Activated CD4-positive, alpha-beta T cell treated with anti-CD3 and anti-CD28 coated beads for 36 hours (primary cell): ENCODE results near the gene VPS35. TPM values are rescaled to one million over a fixed set of nuclear protein-coding genes. Genes with fewer than 3 reads are reported as not detected.

Experiments
- ATAC-seq: fragments of 200-7000 bp; cut with Tn5 transposase; one replicate; pipeline ENCODE4 v1.10.0; 2021; ENCODE audit warnings: mild to moderate bottlenecking, moderate library complexity
- CTCF ChIA-PET: fragments of 350-600 bp; sonication (Branson Sonifier 250); formaldehyde crosslinking; loops from one replicate; lab custom pipeline; 2021; ENCODE audit warnings: antibody characterized with exemption; lab: Charles Lee
- POLR2A ChIA-PET: fragments of 350-600 bp; sonication (Branson Sonifier 250); formaldehyde crosslinking; loops from one replicate; lab custom pipeline; 2021; ENCODE audit warnings: antibody characterized with exemption, inconsistent platforms; lab: Charles Lee
- DNase-seq: peaks from one replicate; pipeline ENCODE4 v3.0.0-alpha.2; 2020
- H3K27ac Mint-ChIP-seq: one replicate; pipeline ENCODE4 v1.8.0; 2021; ENCODE audit warnings: mixed read lengths
- H3K27me3 Mint-ChIP-seq: one replicate; pipeline ENCODE4 v1.8.0; 2021; ENCODE audit warnings: mixed read lengths
- H3K36me3 Mint-ChIP-seq: one replicate; pipeline ENCODE4 v1.8.0; 2021; ENCODE audit warnings: low read depth, mixed read lengths
- H3K4me1 Mint-ChIP-seq: one replicate; pipeline ENCODE4 v1.8.0; 2021; ENCODE audit warnings: mixed read lengths
- H3K4me3 Mint-ChIP-seq: one replicate; pipeline ENCODE4 v1.8.0; 2021; ENCODE audit warnings: mild to moderate bottlenecking, moderate library complexity, mixed read lengths
- H3K9me3 Mint-ChIP-seq: one replicate; pipeline ENCODE4 v1.8.0; 2021; ENCODE audit warnings: low read depth, mixed read lengths
- intact Hi-C, 2 experiments: fragments of 100-400 bp; cut with DNase I in 1 of 2; cut with micrococcal nuclease in 1 of 2; formaldehyde crosslinking; loops; one replicate each; pipeline versions ENCODE4 v1.14.2 to v1.15.1; 2022 to 2024; cut with DNase I, micrococcal nuclease
- total RNA-seq, 2 experiments: library from RNA; stranded (reverse); gene quantifications; one replicate each; pipeline ENCODE4 v1.2.3, GENCODE V29; 2021

VPS35 gene
- total RNA-seq, 2 experiments from 2014 or later, result 60.0 to 98.4 TPM

DNA sequence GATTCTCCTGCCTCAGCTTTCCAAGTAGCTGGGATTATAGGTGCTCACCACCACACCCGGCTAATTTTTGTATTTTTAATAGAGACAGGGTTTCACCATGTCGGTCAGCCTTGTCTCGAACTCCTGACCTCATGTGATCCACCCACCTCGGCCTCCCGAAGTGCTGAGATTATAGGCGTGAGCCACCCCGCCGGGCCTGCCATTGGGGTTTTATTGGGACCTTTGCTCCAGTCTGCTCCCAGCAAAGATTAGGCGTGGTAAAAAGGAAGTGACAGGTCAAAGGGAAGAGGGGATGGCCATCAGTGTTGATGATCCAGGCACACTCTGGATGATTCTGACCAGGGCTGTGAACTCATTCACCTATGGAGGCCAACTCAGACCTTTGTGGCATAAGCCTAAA is 38.7 kb upstream of the VPS35 start:
- Mint-ChIP-seq H3K27ac (no peak overlapping the region), H3K9me3 (peaks cover 7% of the 10 kb centered on the region), H3K4me3 (no peak overlapping the region), H3K27me3 (no peaks in the 10 kb centered on the region), H3K4me1 (no peaks in the 10 kb centered on the region), H3K36me3 (no peaks in the 10 kb centered on the region)
- POLR2A ChIA-PET, result no interaction called here
- ATAC-seq (no peak), DNase-seq (no peak)
- CTCF ChIA-PET, result no interaction called here
- intact Hi-C loops, result no loop called here

DNA sequence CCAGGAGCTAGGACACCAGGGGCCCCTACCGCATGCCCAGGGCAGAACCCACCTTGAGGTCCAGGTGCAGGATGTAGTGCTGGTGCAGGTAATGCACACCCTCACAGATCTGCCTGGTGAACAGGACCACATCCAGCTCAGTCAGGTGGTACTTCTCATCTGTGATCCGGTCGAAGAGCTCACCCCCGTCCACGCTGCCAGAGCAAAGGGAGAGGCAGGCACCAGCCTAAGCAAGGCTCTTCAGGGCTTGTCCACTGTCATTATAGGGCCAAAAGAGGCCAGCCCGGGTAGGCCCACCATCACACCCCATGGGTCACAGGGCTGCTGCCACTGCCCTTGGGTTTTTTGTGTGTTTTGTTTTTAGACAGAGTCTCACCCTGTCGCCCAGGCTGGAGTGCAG is 38.2 kb upstream of the VPS35 start:
- Mint-ChIP-seq H3K4me3 (no peak overlapping the region), H3K4me1 (no peaks in the 10 kb centered on the region), H3K36me3 (no peaks in the 10 kb centered on the region), H3K27me3 (no peaks in the 10 kb centered on the region), H3K9me3 (peaks cover 7% of the 10 kb centered on the region), H3K27ac (no peak overlapping the region)
- POLR2A ChIA-PET, result no interaction called here
- CTCF ChIA-PET, result no interaction called here
- DNase-seq, result no peak
- ATAC-seq, result no peak
- intact Hi-C loops, result no loop called here

DNA sequence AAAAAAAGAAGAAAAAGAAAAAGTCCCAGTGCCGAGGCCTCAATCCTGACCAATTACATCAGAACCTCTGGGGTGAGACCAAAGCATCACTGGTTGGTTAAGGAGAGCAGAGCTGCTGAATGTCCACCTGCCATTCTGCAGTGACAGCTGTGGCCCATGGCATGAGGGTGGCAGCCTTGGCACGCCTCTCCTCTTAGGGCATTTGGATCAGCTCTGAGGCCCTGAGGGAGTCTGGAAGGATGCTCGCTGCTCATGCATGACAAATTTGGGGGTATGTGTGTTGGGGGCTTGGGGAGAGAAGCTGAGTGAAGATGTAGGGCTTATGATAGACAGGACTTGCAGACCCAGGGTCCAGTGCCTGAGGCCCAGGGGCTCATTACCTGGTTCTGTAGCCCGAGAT is 32.9 kb upstream of the VPS35 start:
- POLR2A ChIA-PET, result interaction anchor here (0.6 kb wide), 1 partner anchor 1883 kb away, joined by 6 read pairs; no protein-coding TSS in a partner anchor

DNA sequence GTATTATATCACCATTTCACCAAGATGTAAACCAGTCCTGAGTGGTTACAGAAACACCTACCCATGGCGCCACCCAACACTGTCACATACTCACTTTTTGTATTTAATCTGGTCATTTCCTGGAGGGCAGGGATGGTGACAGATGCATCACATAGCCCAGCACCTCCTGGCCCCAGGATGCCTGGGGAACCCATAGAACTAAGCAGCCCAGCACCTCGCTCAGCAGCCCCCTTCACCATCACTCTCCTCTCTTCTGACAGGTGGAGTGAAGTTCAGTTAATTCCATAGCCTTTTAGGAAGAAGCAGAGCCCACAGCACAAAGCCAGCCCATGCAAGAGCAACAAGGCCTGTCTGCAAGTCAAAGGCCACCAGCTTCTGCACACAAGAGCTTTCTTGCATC is 31.6 kb upstream of the VPS35 start:
- no peak for ATAC-seq
- Mint-ChIP-seq H3K4me3 (no peak overlapping the region), H3K9me3 (peaks cover 3% of the 10 kb centered on the region), H3K4me1 (no peaks in the 10 kb centered on the region), H3K36me3 (no peaks in the 10 kb centered on the region), H3K27me3 (no peaks in the 10 kb centered on the region), H3K27ac (no peak overlapping the region)
- CTCF ChIA-PET, result no interaction called here
- intact Hi-C loops, result no loop called here
- no peak for DNase-seq
- POLR2A ChIA-PET, result no interaction called here

More for the DNA sequence above, 32.9 kb upstream of the VPS35 start:
- DNase-seq, result no peak
- Mint-ChIP-seq H3K36me3 (no peaks in the 10 kb centered on the region), H3K27me3 (no peaks in the 10 kb centered on the region), H3K27ac (no peak overlapping the region), H3K4me3 (no peak overlapping the region), H3K9me3 (peaks cover 7% of the 10 kb centered on the region), H3K4me1 (no peaks in the 10 kb centered on the region)
- no peak for ATAC-seq
- CTCF ChIA-PET, result interaction anchor here (0.8 kb wide), 1 partner anchor 48 kb away, joined by 4 read pairs; no protein-coding TSS in a partner anchor
- intact Hi-C loops, result no loop called here

DNA sequence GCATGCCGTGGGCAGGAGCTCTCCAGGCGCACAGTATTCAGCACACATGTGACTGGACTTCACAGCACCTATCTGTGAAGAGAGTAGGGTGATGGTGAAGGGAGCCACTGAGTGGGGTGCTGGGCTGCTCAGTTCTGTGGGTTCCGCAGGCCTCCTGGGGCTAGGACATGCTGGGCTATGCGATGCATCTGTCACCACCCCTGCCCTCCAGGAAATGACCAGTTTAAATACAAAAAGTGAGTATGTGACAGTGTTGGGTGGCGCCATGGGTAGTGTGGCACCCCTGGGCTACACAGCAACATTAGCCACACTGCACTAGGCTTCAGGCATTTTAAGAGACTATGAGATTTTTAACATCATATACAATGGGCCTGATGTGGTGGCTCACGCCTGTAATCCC is 30.6 kb upstream of the VPS35 start:
- no peaks in the 10 kb centered on the region for H3K27me3 Mint-ChIP-seq
- no peak for ATAC-seq
- intact Hi-C loops, result no loop called here
- H3K4me3 Mint-ChIP-seq, result no peak overlapping the region
- no peaks in the 10 kb centered on the region for H3K36me3 Mint-ChIP-seq
- H3K9me3 Mint-ChIP-seq, result no peaks in the 10 kb centered on the region
- no peaks in the 10 kb centered on the region for H3K4me1 Mint-ChIP-seq
- no peak for DNase-seq
- ChIA-PET CTCF (no interaction called here), POLR2A (interaction anchor here (0.6 kb wide), 2 partner anchors 23 to 206 kb away, joined by 3 to 7 read pairs; no protein-coding TSS in a partner anchor)
- H3K27ac Mint-ChIP-seq, result no peak overlapping the region

DNA sequence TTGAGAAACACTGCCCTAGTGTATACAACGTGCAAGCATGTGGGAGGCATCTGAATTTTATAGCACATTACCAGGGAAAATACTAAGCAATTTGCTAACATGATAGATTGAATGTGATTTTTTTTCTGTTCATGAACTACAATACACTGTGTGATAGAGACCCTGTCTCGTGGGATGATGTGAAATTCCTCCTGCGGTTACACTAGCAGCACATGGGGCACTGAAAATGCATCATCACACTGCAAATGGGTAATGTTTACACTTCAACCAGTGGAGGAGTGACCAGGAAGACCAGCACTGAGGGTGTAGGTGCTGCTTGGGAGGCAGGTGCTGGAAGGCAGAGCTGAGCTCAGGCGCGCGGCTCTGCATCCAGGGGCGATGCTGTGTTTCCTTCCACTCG is 29.2 kb upstream of the VPS35 start:
- Mint-ChIP-seq H3K9me3 (no peaks in the 10 kb centered on the region), H3K4me1 (no peaks in the 10 kb centered on the region), H3K27me3 (no peaks in the 10 kb centered on the region), H3K4me3 (no peak overlapping the region), H3K36me3 (no peaks in the 10 kb centered on the region), H3K27ac (no peak overlapping the region)
- ChIA-PET POLR2A (no interaction called here), CTCF (no interaction called here)
- no peak for ATAC-seq
- intact Hi-C loops, result no loop called here
- DNase-seq, result no peak

DNA sequence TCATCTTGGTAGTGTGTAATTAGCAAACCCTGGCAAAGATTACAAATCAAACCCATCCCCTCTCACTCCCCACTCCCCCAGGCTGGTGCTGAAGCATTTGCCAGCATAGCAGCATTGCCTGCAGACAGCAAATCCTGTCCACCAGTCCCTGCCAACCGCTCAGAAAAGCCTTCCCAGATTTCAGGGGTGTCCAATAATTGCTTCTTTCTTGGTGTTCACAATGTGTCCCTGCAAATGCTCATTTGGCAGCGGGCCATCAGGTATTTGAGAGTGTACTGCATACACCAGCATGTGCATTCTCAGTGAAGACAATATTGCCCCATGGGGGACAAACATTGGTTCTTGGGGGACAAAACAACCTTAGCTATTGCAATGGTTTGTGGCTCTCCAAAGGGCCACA is 28.7 kb upstream of the VPS35 start:
- H3K36me3 Mint-ChIP-seq, result no peaks in the 10 kb centered on the region
- ChIA-PET CTCF (no interaction called here), POLR2A (no interaction called here)
- no peak overlapping the region for H3K4me3 Mint-ChIP-seq
- no peaks in the 10 kb centered on the region for H3K9me3 Mint-ChIP-seq
- no peaks in the 10 kb centered on the region for H3K4me1 Mint-ChIP-seq
- ATAC-seq (no peak), DNase-seq (no peak)
- H3K27ac Mint-ChIP-seq, result no peak overlapping the region
- intact Hi-C loops, result no loop called here
- no peaks in the 10 kb centered on the region for H3K27me3 Mint-ChIP-seq

DNA sequence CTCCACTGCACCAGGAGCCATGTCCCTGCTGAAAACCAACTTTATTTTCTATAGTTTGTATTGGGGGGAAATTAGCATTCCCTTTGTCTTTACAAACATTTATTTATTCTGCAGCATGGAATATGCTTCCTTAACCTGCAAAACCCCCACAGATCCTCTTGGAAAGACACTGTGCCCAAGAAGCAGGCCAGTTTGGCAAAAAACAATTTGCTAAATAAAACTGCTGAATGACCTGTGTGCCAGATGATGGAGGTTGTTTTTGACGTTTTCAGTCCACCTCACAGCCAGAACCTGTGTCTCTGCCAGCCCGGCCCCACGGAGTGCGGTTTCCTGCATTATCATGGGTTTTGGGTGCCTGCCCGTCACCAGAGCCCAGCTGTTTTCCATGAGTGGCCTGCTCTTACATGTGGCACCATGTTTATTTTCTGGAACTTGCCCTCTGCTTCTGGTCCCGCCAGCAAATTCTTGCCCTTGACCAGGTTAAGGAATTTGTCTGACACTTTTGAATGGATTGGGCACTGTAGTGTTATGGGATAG is 26.9 kb upstream of the VPS35 start:
- Mint-ChIP-seq H3K36me3 (no peaks in the 10 kb centered on the region), H3K27me3 (no peaks in the 10 kb centered on the region), H3K9me3 (no peaks in the 10 kb centered on the region), H3K27ac (no peak overlapping the region), H3K4me1 (no peaks in the 10 kb centered on the region), H3K4me3 (no peak overlapping the region)
- intact Hi-C loops, result no loop called here
- ChIA-PET CTCF (no interaction called here), POLR2A (no interaction called here)
- ATAC-seq (no peak), DNase-seq (no peak)

DNA sequence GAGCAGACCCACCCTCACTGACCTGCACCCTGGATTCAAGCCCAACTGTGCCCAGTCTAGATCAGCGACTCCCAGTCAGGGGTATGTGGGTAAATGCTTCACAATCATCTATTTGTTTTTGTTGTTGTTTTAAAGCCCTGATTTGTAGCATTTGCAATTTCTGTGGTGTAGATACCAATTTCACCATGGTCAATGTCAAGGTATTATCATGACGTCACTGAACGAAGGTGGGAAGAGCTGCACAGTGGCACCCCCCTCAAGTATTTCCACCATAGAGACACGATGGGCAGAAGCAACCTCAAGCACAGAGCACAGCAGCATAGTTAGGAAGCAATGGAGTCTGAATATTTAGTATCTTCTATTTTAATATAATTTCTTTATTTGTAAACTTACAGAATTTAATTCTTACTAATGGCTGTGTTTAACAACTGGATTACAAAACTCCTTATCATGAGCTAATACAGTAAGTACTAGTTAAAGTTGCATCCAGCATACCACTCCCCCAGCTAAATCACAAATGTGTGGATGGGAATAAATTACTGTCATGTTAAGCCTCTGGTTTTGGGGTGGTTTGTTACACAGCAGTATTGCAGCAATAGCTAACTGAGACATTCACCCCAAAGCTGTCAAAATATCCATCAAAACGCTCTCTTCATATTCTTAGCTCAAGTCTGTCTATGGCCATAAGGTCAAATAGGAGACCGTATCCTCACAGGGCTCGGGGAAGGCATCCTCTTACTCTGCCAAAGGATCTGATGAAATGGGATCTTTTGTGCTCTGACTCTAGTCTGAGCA is 26.0 kb upstream of the VPS35 start:
- DNase-seq (no peak), ATAC-seq (no peak)
- ChIA-PET POLR2A (no interaction called here), CTCF (interaction anchor here (1.3 kb wide), 1 partner anchor 41 kb away, joined by 4 read pairs; no protein-coding TSS in a partner anchor)
- Mint-ChIP-seq H3K27me3 (no peaks in the 10 kb centered on the region), H3K9me3 (no peaks in the 10 kb centered on the region), H3K36me3 (no peaks in the 10 kb centered on the region), H3K4me1 (no peaks in the 10 kb centered on the region), H3K27ac (no peak overlapping the region), H3K4me3 (no peak overlapping the region)
- intact Hi-C loops, result no loop called here

DNA sequence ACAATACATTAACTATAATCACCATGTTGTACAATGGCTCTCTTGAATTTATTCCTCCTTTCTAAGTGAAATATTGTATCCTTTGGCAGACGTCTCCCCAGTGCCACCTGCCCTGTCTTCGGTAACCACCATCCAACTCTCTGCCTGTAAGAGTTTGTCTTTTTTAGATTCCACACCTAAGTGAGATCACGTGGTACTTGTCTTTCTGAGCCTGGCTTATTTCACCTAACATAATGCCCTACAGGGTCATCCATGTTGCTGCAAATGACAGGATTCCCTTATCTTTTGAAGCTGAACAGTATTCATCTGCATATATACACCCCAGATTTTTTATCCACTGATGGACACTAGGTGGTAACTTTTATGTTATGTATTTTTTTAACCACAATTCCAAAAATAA is 24.7 kb upstream of the VPS35 start:
- intact Hi-C loops, result no loop called here

DNA sequence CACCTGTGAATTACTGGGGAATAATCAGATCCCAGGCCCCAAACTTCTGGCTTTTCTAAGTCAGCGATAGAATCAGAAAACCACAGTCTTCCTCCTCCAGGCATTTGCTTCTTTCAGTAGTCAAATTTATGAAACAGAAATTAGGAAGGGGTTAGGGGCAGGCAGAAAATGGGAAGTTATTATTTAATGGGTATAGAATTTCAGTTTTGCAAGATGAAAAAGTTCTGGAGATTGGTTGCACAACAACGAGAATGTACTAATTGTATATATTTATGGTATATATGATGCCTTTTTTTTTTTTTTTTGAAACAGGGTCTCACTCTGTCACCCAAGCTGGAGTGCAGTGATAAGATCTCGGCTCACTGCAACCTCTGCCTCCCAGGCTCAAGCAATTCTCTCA is 23.9 kb upstream of the VPS35 start:
- no peaks in the 10 kb centered on the region for H3K36me3 Mint-ChIP-seq
- no peak overlapping the region for H3K27ac Mint-ChIP-seq
- H3K9me3 Mint-ChIP-seq, result no peaks in the 10 kb centered on the region
- H3K27me3 Mint-ChIP-seq, result no peaks in the 10 kb centered on the region
- ChIA-PET POLR2A (no interaction called here), CTCF (no interaction called here)
- no peak for DNase-seq
- peaks cover 4% of the 10 kb centered on the region for H3K4me1 Mint-ChIP-seq
- no peak overlapping the region for H3K4me3 Mint-ChIP-seq
- intact Hi-C loops, result no loop called here
- no peak for ATAC-seq

More for the DNA sequence above, 24.7 kb upstream of the VPS35 start:
- Mint-ChIP-seq H3K27me3 (no peaks in the 10 kb centered on the region), H3K9me3 (no peaks in the 10 kb centered on the region), H3K4me3 (no peak overlapping the region), H3K4me1 (peaks cover 4% of the 10 kb centered on the region), H3K27ac (no peak overlapping the region), H3K36me3 (no peaks in the 10 kb centered on the region)
- DNase-seq (no peak), ATAC-seq (no peak)
- ChIA-PET CTCF (interaction anchor here (1.3 kb wide), 1 partner anchor 40 kb away, joined by 4 read pairs; no protein-coding TSS in a partner anchor), POLR2A (no interaction called here)
